ENCODE results near the gene DRD4.

DRD4 gene

GRCh38 chr11:623999-624704 lies 12.9 kb upstream of the DRD4 start:
- no peak for DNase-seq

- no peak for DNase-seq
Observed at GRCh38 chr11:624705-625635, 12.1 kb upstream of the DRD4 start, which contains the start of gene CDHR5. CDHR5 (minus strand) TSS chr11:624955; CDS start chr11:624902, 53 bp downstream.

- DNase-seq: no peak
Observed at GRCh38 chr11:625636-626268, 11.3 kb upstream of the DRD4 start.

GRCh38 chr11:626475-627307 lies 10.4 kb upstream of the DRD4 start, which contains the start of gene SCT:
SCT (minus strand) TSS chr11:627181; CDS start chr11:627143, 38 bp downstream.
- DNase-seq: no peak

- DNase-seq: no peak
Observed at GRCh38 chr11:627308-627576, 9.8 kb upstream of the DRD4 start.

GRCh38 chr11:628056-628455 lies 9.0 kb upstream of the DRD4 start:
- no peak for DNase-seq

GRCh38 chr11:629237-629583 lies 7.9 kb upstream of the DRD4 start:
- no peak for DNase-seq

- DNase-seq: no peak
Observed at GRCh38 chr11:630871-631270, 6.2 kb upstream of the DRD4 start.

- no peak for DNase-seq
Observed at GRCh38 chr11:635945-636510, 1.0 kb upstream of the DRD4 start.

GRCh38 chr11:637333-637592 lies 194 bp downstream of the DRD4 start:
- no peak for DNase-seq

- no peak for DNase-seq
Observed at GRCh38 chr11:637593-638521, 788 bp downstream of the DRD4 start.

GRCh38 chr11:638631-639331 lies 1.7 kb downstream of the DRD4 start:
- no peak for DNase-seq

- DNase-seq: no peak
Observed at GRCh38 chr11:639332-639955, 2.4 kb downstream of the DRD4 start.

GRCh38 chr11:640021-640706 lies 3.1 kb downstream of the DRD4 start:
- no peak for DNase-seq

- DNase-seq: no peak
Observed at GRCh38 chr11:641806-642370, 4.8 kb downstream of the DRD4 start.

GRCh38 chr11:643366-643765 lies 6.3 kb downstream of the DRD4 start:
- no peak for DNase-seq

GRCh38 chr11:643849-644738 lies 7.0 kb downstream of the DRD4 start:
- DNase-seq: no peak

- DNase-seq: no peak
Observed at GRCh38 chr11:645536-645935, 8.5 kb downstream of the DRD4 start.

- DNase-seq: no peak
Observed at GRCh38 chr11:646214-646613, 9.1 kb downstream of the DRD4 start.
